SK-N-MC (cell line): ENCODE results near the gene LATS2.

Experiments
- DNase-seq: peaks from one replicate; pipeline ENCODE4 v3.0.0-alpha.2; 2011; ENCODE audit warnings: low read depth, low spot score
- H3K27ac ChIP-seq: fragments of 200-600 bp; sonication (generic); 2 replicates; pipeline ENCODE4 v1.5.1; 2016; ENCODE audit warnings: mixed run types
- H3K36me3 ChIP-seq: fragments of 200-600 bp; sonication (generic); 2 replicates; pipeline ENCODE4 v1.6.1; 2017; ENCODE audit warnings: antibody characterized with exemption, low read length, mixed read lengths; ENCODE audit not compliant: insufficient read depth
- H3K4me3 ChIP-seq: fragments of 200-600 bp; sonication (generic); 2 replicates; pipeline ENCODE4 v1.5.1; 2016
- H3K9ac ChIP-seq: fragments of 200-600 bp; sonication (generic); 2 replicates; pipeline ENCODE4 v1.8.0; 2017; ENCODE audit warnings: mixed run types, mixed read lengths; ENCODE audit not compliant: insufficient read length
- H3K9me3 ChIP-seq: fragments of 200-600 bp; sonication (generic); 2 replicates; pipeline ENCODE4 v1.6.1; 2017; ENCODE audit warnings: low read depth, mild to moderate bottlenecking, antibody characterized with exemption, low read length, moderate library complexity, mixed read lengths
- EZH2 ChIP-seq: fragments of 200-600 bp; sonication (generic); IDR thresholded peaks from one replicate; pipeline ENCODE4 v1.6.1; 2017; ENCODE audit warnings: antibody characterized with exemption
- FOXP2 ChIP-seq: optimal IDR thresholded peaks from 2 replicates; pipeline ENCODE3; 2011; ENCODE audit warnings: mild to moderate bottlenecking, moderate library complexity; ENCODE audit not compliant: insufficient read depth; ENCODE audit errors: extremely low read length, control extremely low read depth
- POLR2AphosphoS5 ChIP-seq: IDR thresholded peaks from 2 replicates; pipeline ENCODE4 v1.6.1; 2012; ENCODE audit warnings: mild to moderate bottlenecking, low read depth, low read length, borderline replicate concordance

The LATS2 gene

GRCh38 chr13:20991741-20992520 lies 69.5 kb downstream of the LATS2 start:
- no peak for DNase-seq
- Histone ChIP-seq H3K4me3 (no peak overlapping the region), H3K27ac (no peak overlapping the region), H3K36me3 (peaks cover 16% of the 10 kb centered on the region; the same call in 1 of the 2 replicates), H3K9ac (no peak overlapping the region), H3K9me3 (no peaks in the 10 kb centered on the region)
- TF ChIP-seq POLR2AphosphoS5 (no peak), EZH2 (no peak), FOXP2 (no peak)

- TF ChIP-seq POLR2AphosphoS5 (no peak), EZH2 (no peak), FOXP2 (no peak)
- H3K27ac ChIP-seq, result no peak overlapping the region
- DNase-seq, result no peak
- H3K9ac ChIP-seq, result no peak overlapping the region
- peaks cover 22% of the 10 kb centered on the region for H3K36me3 ChIP-seq
- no peak overlapping the region for H3K4me3 ChIP-seq
- H3K9me3 ChIP-seq, result no peaks in the 10 kb centered on the region
Measured at GRCh38 chr13:20990910-20991525, 70.4 kb downstream of the LATS2 start.

- H3K27ac ChIP-seq, result no peak overlapping the region
- H3K9me3 ChIP-seq, result no peaks in the 10 kb centered on the region
- no peak overlapping the region for H3K4me3 ChIP-seq
- no peak overlapping the region for H3K9ac ChIP-seq
- no peak for TF ChIP-seq POLR2AphosphoS5
- no peak for TF ChIP-seq FOXP2
- no peak for TF ChIP-seq EZH2
- DNase-seq, result no peak
- peaks cover 22% of the 10 kb centered on the region for H3K36me3 ChIP-seq
Measured at GRCh38 chr13:20989656-20990321, 71.6 kb downstream of the LATS2 start.

GRCh38 chr13:20988909-20989655 lies 72.3 kb downstream of the LATS2 start:
- DNase-seq, result no peak
- TF ChIP-seq EZH2, result no peak
- no peak for TF ChIP-seq FOXP2
- Histone ChIP-seq H3K4me3 (no peak overlapping the region), H3K9me3 (no peaks in the 10 kb centered on the region), H3K9ac (no peak overlapping the region), H3K36me3 (peaks cover 22% of the 10 kb centered on the region), H3K27ac (no peak overlapping the region)

GRCh38 chr13:20988033-20988908 lies 73.1 kb downstream of the LATS2 start:
- no peaks in the 10 kb centered on the region for H3K9me3 ChIP-seq
- H3K4me3 ChIP-seq, result no peak overlapping the region
- peaks cover 26% of the 10 kb centered on the region for H3K36me3 ChIP-seq
- H3K9ac ChIP-seq, result no peak overlapping the region
- no peak for DNase-seq
- TF ChIP-seq POLR2AphosphoS5, result no peak
- no peak for TF ChIP-seq EZH2
- TF ChIP-seq FOXP2, result no peak
- H3K27ac ChIP-seq, result no peak overlapping the region

GRCh38 chr13:20987599-20987998 lies 73.8 kb downstream of the LATS2 start:
- DNase-seq, result no peak
- no peak overlapping the region for H3K4me3 ChIP-seq
- peaks cover 31% of the 10 kb centered on the region for H3K36me3 ChIP-seq
- no peaks in the 10 kb centered on the region for H3K9me3 ChIP-seq
- H3K27ac ChIP-seq, result no peak overlapping the region
- TF ChIP-seq EZH2 (no peak), FOXP2 (no peak), POLR2AphosphoS5 (no peak)
- H3K9ac ChIP-seq, result no peak overlapping the region

GRCh38 chr13:20984879-20985278 lies 76.5 kb downstream of the LATS2 start:
- Histone ChIP-seq H3K27ac (no peak overlapping the region), H3K36me3 (peaks cover 47% of the 10 kb centered on the region), H3K9ac (no peak overlapping the region), H3K4me3 (no peak overlapping the region), H3K9me3 (no peaks in the 10 kb centered on the region)
- no peak for TF ChIP-seq POLR2AphosphoS5
- TF ChIP-seq FOXP2, result no peak
- TF ChIP-seq EZH2, result no peak
- DNase-seq, result no peak

- TF ChIP-seq POLR2AphosphoS5 (no peak), FOXP2 (no peak), EZH2 (no peak)
- H3K9ac ChIP-seq, result no peak overlapping the region
- DNase-seq, result no peak
- H3K9me3 ChIP-seq, result no peaks in the 10 kb centered on the region
- H3K36me3 ChIP-seq, result peaks cover 45% of the 10 kb centered on the region
- no peak overlapping the region for H3K27ac ChIP-seq
- H3K4me3 ChIP-seq, result no peak overlapping the region
Measured at GRCh38 chr13:20983386-20983785, 78.0 kb downstream of the LATS2 start.
